ENCODE results near the gene GRIP2. TPM values are rescaled to one million over a fixed set of nuclear protein-coding genes. Genes with fewer than 3 reads are reported as not detected.

GRIP2 gene
- total RNA-seq, 1 donor from 2014 or later, result not detected

DNA sequence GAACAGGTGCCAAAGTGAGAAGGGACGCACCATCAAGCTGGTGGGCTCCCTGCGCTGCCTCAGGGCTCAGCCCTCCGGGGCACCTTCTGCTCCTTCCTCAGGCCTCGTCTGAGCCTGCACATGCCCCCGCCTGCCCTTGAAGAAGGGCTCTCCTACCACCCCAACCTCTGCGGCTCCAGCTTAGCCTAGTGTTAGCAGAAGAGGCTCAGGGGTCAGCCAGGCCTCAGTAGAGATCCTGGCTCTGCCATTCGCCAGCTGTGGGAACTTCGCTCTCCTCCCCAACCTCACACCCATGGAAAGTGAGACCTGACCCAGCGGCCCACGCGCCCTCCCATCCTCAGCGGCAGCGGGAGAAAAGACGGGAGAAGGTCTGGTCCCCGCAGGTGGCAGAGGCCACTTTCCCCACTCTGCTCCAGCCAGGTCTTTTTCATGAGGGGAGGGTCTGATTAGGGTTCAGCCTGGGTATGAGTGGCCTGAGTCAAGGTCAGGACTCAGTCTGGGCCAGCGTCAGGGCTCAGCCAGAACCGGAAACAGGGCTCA is 8.2 kb downstream of the GRIP2 start:
- H3K27ac ChIP-seq, result no peak overlapping the region
- no peaks in the 10 kb centered on the region for H4K20me1 ChIP-seq (ENCODE audit: low read depth)
- H3K4me1 ChIP-seq, result peaks cover 16% of the 10 kb centered on the region
- no peaks in the 10 kb centered on the region for H3K9me3 ChIP-seq (ENCODE audit: low read depth)
- Mint-ChIP-seq H3K27ac (no peak overlapping the region), H3K4me3 (peak overlapping the region; percentile 24), H3K27me3 (ENCODE audit: insufficient read depth, low read depth) (peaks cover 3% of the 10 kb centered on the region), H3K4me1 (peaks cover 28% of the 10 kb centered on the region), H3K36me3 (no peaks in the 10 kb centered on the region), H3K9me3 (peaks cover 4% of the 10 kb centered on the region)
- H3F3A ChIP-seq (ENCODE audit: low read depth), result peaks cover 21% of the 10 kb centered on the region
- no peak overlapping the region for H3K9ac ChIP-seq
- no peak overlapping the region for H3K4me3 ChIP-seq
- peaks cover 2% of the 10 kb centered on the region for H3K36me3 ChIP-seq
- TF ChIP-seq, protein P1, sequence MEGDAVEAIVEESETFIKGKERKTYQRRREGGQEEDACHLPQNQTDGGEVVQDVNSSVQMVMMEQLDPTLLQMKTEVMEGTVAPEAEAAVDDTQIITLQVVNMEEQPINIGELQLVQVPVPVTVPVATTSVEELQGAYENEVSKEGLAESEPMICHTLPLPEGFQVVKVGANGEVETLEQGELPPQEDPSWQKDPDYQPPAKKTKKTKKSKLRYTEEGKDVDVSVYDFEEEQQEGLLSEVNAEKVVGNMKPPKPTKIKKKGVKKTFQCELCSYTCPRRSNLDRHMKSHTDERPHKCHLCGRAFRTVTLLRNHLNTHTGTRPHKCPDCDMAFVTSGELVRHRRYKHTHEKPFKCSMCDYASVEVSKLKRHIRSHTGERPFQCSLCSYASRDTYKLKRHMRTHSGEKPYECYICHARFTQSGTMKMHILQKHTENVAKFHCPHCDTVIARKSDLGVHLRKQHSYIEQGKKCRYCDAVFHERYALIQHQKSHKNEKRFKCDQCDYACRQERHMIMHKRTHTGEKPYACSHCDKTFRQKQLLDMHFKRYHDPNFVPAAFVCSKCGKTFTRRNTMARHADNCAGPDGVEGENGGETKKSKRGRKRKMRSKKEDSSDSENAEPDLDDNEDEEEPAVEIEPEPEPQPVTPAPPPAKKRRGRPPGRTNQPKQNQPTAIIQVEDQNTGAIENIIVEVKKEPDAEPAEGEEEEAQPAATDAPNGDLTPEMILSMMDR (IDR thresholded peaks at IDR 0.05), result no peak
- no peak for TF ChIP-seq EZH2 (IDR thresholded peaks at IDR 0.05)
- H3K79me2 ChIP-seq (ENCODE audit: low read depth), result no peaks in the 10 kb centered on the region
- no peak for DNase-seq (ENCODE audit: low spot score)
- H2AFZ ChIP-seq (replicated peaks), result no peak overlapping the region
- H3K4me2 ChIP-seq, result no peak overlapping the region
- peaks cover 18% of the 10 kb centered on the region for H3K27me3 ChIP-seq

DNA sequence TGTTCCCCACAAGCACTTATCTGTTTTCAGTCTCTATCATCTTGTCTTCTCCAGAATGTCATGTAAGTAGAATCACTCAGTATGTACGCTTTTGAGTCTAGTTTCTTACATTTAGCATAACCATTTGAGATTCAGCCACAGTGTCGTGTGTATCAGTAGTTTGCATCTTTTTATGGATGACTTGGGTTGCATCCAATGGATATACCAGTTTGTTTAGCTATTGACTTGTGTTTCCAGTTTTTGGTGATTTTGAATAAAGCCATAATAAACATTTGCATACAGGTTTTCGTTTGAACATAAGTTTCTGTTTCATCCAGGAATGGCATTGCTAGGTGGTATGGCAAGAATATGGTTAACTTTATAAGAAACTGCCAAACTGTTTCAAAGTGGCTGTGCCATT is 12.1 kb downstream of the GRIP2 start:
- no peak overlapping the region for H3K4me3 ChIP-seq
- DNase-seq (ENCODE audit: low spot score), result no peak
- H3K36me3 ChIP-seq, result peaks cover 2% of the 10 kb centered on the region
- H3K27ac Mint-ChIP-seq, result no peak overlapping the region
- H4K20me1 ChIP-seq (ENCODE audit: low read depth), result no peaks in the 10 kb centered on the region
- no peak for TF ChIP-seq EZH2 (IDR thresholded peaks at IDR 0.05)
- TF ChIP-seq, protein P1 (IDR thresholded peaks at IDR 0.05), result no peak
- TF ChIP-seq EZH2phosphoT487 (IDR thresholded peaks at IDR 0.05), result no peak
- no peaks in the 10 kb centered on the region for H3K36me3 Mint-ChIP-seq
- H2AFZ ChIP-seq (replicated peaks), result no peak overlapping the region
- no peaks in the 10 kb centered on the region for H3K79me2 ChIP-seq (ENCODE audit: low read depth)
- H3K4me2 ChIP-seq, result no peak overlapping the region
- no peak overlapping the region for H3K27ac ChIP-seq
- H3K27me3 Mint-ChIP-seq (ENCODE audit: insufficient read depth, low read depth), result peaks cover 7% of the 10 kb centered on the region
- peaks cover 7% of the 10 kb centered on the region for H3K4me1 ChIP-seq
- H3F3A ChIP-seq (ENCODE audit: low read depth), result peaks cover 3% of the 10 kb centered on the region
- no peak overlapping the region for H3K9ac ChIP-seq
- no peak overlapping the region for H3K4me3 Mint-ChIP-seq
- H3K27me3 ChIP-seq, result no peaks in the 10 kb centered on the region
- no peaks in the 10 kb centered on the region for H3K9me3 ChIP-seq (ENCODE audit: low read depth)
- peaks cover 4% of the 10 kb centered on the region for H3K9me3 Mint-ChIP-seq
- H3K4me1 Mint-ChIP-seq, result peaks cover 7% of the 10 kb centered on the region

DNA sequence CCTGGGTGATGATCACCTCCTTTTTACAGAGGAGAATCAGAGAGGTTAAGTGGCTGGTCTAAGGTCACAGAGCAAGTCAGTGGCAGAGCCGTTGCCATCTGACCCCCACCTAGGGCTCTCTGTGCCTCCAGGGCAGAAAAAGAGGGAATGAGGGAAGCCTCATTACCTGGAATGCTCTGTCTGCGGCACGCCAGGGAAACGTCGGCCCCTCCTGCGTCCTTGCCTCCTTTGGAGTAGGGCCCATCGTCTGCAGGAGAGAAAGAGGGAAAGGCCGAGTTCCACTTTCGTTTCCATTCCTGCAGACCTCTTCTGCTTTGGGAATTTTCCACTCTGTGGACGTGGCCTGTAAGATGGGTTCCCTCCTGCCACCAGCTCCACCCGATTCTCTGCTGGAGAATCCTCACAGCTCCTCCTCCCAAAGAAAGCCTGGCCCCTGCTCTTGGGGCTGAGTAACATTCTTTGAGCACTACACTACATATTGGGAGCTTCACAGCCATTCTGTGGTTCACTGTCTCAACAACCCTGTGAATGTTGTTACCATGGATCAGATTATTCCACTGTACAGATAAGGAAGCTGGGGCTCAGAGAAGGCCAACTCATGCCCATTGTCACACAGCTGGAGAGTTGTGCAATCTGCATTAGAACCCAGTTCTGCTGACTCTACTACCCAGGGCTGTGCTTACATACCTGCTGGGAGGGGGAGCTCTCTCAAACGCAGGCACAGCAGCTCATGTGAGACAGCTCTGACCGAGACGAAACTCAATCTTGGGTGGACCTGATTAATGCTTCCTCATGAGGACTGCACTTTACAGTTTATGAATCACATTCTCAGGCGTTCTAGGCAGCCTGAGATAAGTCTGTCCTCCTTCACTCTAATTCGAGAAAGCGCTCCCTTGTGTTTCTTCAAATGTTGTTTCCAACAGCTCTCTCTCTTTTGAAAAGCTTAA is 14.2 kb downstream of the GRIP2 start:
- no peaks in the 10 kb centered on the region for H3K4me1 ChIP-seq
- H3K4me3 ChIP-seq, result no peak overlapping the region
- Mint-ChIP-seq H3K4me1 (peaks cover 6% of the 10 kb centered on the region), H3K36me3 (no peaks in the 10 kb centered on the region), H3K4me3 (no peak overlapping the region), H3K9me3 (peaks cover 4% of the 10 kb centered on the region), H3K27ac (no peak overlapping the region), H3K27me3 (ENCODE audit: insufficient read depth, low read depth) (peaks cover 10% of the 10 kb centered on the region)
- no peaks in the 10 kb centered on the region for H3K9me3 ChIP-seq (ENCODE audit: low read depth)
- H3K27me3 ChIP-seq, result no peaks in the 10 kb centered on the region
- H3K4me2 ChIP-seq, result no peak overlapping the region
- no peaks in the 10 kb centered on the region for H3F3A ChIP-seq (ENCODE audit: low read depth)
- no peaks in the 10 kb centered on the region for H4K20me1 ChIP-seq (ENCODE audit: low read depth)
- peak overlapping the region; percentile 54 for H2AFZ ChIP-seq (replicated peaks)
- H3K9ac ChIP-seq, result no peak overlapping the region
- TF ChIP-seq, protein P1 (IDR thresholded peaks at IDR 0.05), result no peak
- TF ChIP-seq EZH2 (IDR thresholded peaks at IDR 0.05) (no peak), EZH2phosphoT487 (IDR thresholded peaks at IDR 0.05) (no peak)
- H3K36me3 ChIP-seq, result peaks cover 2% of the 10 kb centered on the region
- DNase-seq (ENCODE audit: low spot score), result no peak
- H3K27ac ChIP-seq, result no peak overlapping the region
- no peaks in the 10 kb centered on the region for H3K79me2 ChIP-seq (ENCODE audit: low read depth)
